B cell (primary cell): Measurements from ENCODE around the gene CCDC85B. TPM values are rescaled to one million over a fixed set of nuclear protein-coding genes. Genes with fewer than 3 reads are reported as not detected.
A peak's percentile ranks its signal among the peaks of the same experiment; 100 is the strongest.
"Not testable (repeated sequence)": the region's sequence is repeated elsewhere in the genome, so short reads cannot be mapped to it uniquely, and the experiment has no call there.

Experiments
- ATAC-seq: fragments of 200-7000 bp; cut with Tn5 transposase; one replicate; pipeline ENCODE4 v1.10.0; 2021; ENCODE audit warnings: low read depth, mild to moderate bottlenecking, moderate number of reproducible peaks, moderate library complexity
- CTCF ChIA-PET: fragments of 350-600 bp; sonication (Branson Sonifier 250); formaldehyde crosslinking; loops from one replicate; lab custom pipeline; 2021; ENCODE audit warnings: antibody characterized with exemption, inconsistent platforms; lab: Charles Lee
- POLR2A ChIA-PET: fragments of 350-600 bp; sonication (Branson Sonifier 250); formaldehyde crosslinking; loops from one replicate; lab custom pipeline; 2021; ENCODE audit warnings: antibody characterized with exemption; lab: Charles Lee
- DNase-seq: peaks from one replicate; pipeline ENCODE4 v3.0.0; 2013
- H2AFZ ChIP-seq: 2 replicates; pipeline ENCODE4 v1.6.1; 2012; ENCODE audit warnings: mild to moderate bottlenecking, low read depth, low read length; ENCODE audit not compliant: insufficient read depth, poor library complexity, severe bottlenecking
- H3K27ac ChIP-seq, 2 donors: 1 replicate in 1 of 2; 2 replicates in 1 of 2; pipeline ENCODE4 v1.5.1; 2012 to 2013; ENCODE audit warnings: low read length in 2 of 2, mild to moderate bottlenecking in 2 of 2, moderate library complexity in 1 of 2
- H3K27me3 ChIP-seq, 4 experiments: fragments of 200-600 bp in 1 of 4; sonication (generic) in 1 of 4; replicated peaks in 1 of 4; 1 replicate in 2 of 4; 2 replicates in 2 of 4; pipeline versions ENCODE4 v1.6.1 to v1.7.0; 2013 to 2016; ENCODE audit warnings: low read length in 3 of 4, mild to moderate bottlenecking in 2 of 4, mixed read lengths in 1 of 4, moderate library complexity in 1 of 4; ENCODE audit not compliant: insufficient read depth in 4 of 4, control insufficient read depth in 3 of 4; ENCODE audit errors: control extremely low read depth in 1 of 4
- H3K36me3 ChIP-seq, 2 experiments: replicated peaks in 1 of 2; 1 replicate in 1 of 2; 2 replicates in 1 of 2; pipeline versions ENCODE4 v1.6.1 to v1.7.1; 2013; ENCODE audit warnings: low read length in 1 of 2; ENCODE audit not compliant: insufficient read depth in 2 of 2, control insufficient read depth in 1 of 2; ENCODE audit errors: control extremely low read depth in 1 of 2, extremely low read depth in 1 of 2
- H3K4me1 ChIP-seq, 2 donors: fragments of 200-600 bp in 1 of 2; sonication (generic) in 1 of 2; 1 replicate in 1 of 2; 2 replicates in 1 of 2; pipeline versions ENCODE4 v1.5.1 to v1.6.1; 2013 to 2017; ENCODE audit warnings: low read length in 2 of 2; ENCODE audit not compliant: control insufficient read depth in 2 of 2, insufficient read depth in 2 of 2
- H3K4me2 ChIP-seq: replicated peaks from 2 replicates; pipeline ENCODE3; 2012; ENCODE audit warnings: mild to moderate bottlenecking, low read depth, low read length; ENCODE audit not compliant: poor library complexity, severe bottlenecking
- H3K4me3 ChIP-seq, 5 experiments: fragments of 200-600 bp in 1 of 5; sonication (generic) in 1 of 5; 1 replicate in 3 of 5; 2 replicates in 2 of 5; pipeline versions ENCODE4 v1.5.1 to v1.7.0; 2011 to 2016; ENCODE audit warnings: low read length in 4 of 5, mild to moderate bottlenecking in 4 of 5, low read depth in 2 of 5, control low read depth in 1 of 5, moderate library complexity in 1 of 5; ENCODE audit not compliant: insufficient read depth in 1 of 5; ENCODE audit errors: control extremely low read depth in 1 of 5, extremely low read depth in 1 of 5
- H3K79me2 ChIP-seq: fragments of 200-600 bp; sonication (generic); one replicate; pipeline ENCODE4 v1.6.0; 2016; ENCODE audit warnings: low read length; ENCODE audit not compliant: control insufficient read depth, insufficient read depth
- H3K9ac ChIP-seq: fragments of 200-600 bp; sonication (generic); 2 replicates; pipeline ENCODE4 v1.6.1; 2017; ENCODE audit warnings: mild to moderate bottlenecking, low read length, moderate library complexity
- H3K9me3 ChIP-seq, 3 donors: one replicate each; pipeline versions ENCODE4 v1.6.1 to v1.7.1; 2013; ENCODE audit warnings: low read length in 2 of 3; ENCODE audit not compliant: control insufficient read depth in 2 of 3, insufficient read depth in 1 of 3; ENCODE audit errors: control extremely low read depth in 1 of 3
- H4K20me1 ChIP-seq: 2 replicates; pipeline ENCODE4 v1.6.0; 2012; ENCODE audit warnings: mild to moderate bottlenecking, low read length; ENCODE audit not compliant: insufficient read depth, control insufficient read depth, poor library complexity, severe bottlenecking
- H3K27ac Mint-ChIP-seq: one replicate; pipeline ENCODE4 v1.8.0; 2021; ENCODE audit warnings: mixed read lengths
- H3K27me3 Mint-ChIP-seq: one replicate; pipeline ENCODE4 v1.8.0; 2021; ENCODE audit warnings: mixed read lengths
- H3K4me1 Mint-ChIP-seq: one replicate; pipeline ENCODE4 v1.8.0; 2021; ENCODE audit warnings: mixed read lengths
- H3K4me3 Mint-ChIP-seq: one replicate; pipeline ENCODE4 v1.8.0; 2021; ENCODE audit warnings: mixed read lengths
- H3K9me3 Mint-ChIP-seq: one replicate; pipeline ENCODE4 v1.8.0; 2022; ENCODE audit warnings: mixed read lengths; ENCODE audit not compliant: insufficient read depth
- CTCF ChIP-seq: fragments of 200-600 bp; IDR thresholded peaks from one replicate; pipeline ENCODE4 v1.8.0; 2022; ENCODE audit warnings: antibody characterized with exemption, mild to moderate bottlenecking
- EZH2 ChIP-seq: IDR thresholded peaks from 2 replicates; pipeline ENCODE4 v1.6.1; 2012; ENCODE audit warnings: borderline replicate concordance, low read depth, mild to moderate bottlenecking, moderate library complexity, low read length; ENCODE audit not compliant: insufficient read depth, poor library complexity, severe bottlenecking
- WGBS: methylation state at CpG from one replicate; pipeline ENCODE4 v1.1.5; 2013; ENCODE audit warnings: missing lambda C conversion rate; ENCODE audit not compliant: insufficient coverage; 5-methylcytosine and 5-hydroxymethylcytosine counted together
- intact Hi-C: fragments of 100-400 bp; cut with micrococcal nuclease; formaldehyde crosslinking; loops from one replicate; pipeline ENCODE4 v1.10.0; 2022
- polyA plus RNA-seq: library from polyadenylated mRNA; depleted of rRNA; stranded (reverse); fragments of >200 nt; gene quantifications from 2 replicates; pipeline ENCODE4 v1.2.3, GENCODE V29; 2012
- total RNA-seq, 2 donors: library from RNA; stranded (reverse); fragments of 120-200 nt in 1 of 2; gene quantifications; 1 replicate in 1 of 2; 2 replicates in 1 of 2; pipeline versions ENCODE4 v1.2.3 to v1.2.4, GENCODE V29; 2013 to 2022

Gene CCDC85B
- total and polyA plus RNA-seq, 2 donors (not counting 1 experiment from before 2014, with no cell fraction given) = 18.2 to 39.5 TPM

- no peaks in the 10 kb centered on the region for H3K27me3 Mint-ChIP-seq
- Histone ChIP-seq H3K36me3 (no peaks in the 10 kb centered on the region), H3K27me3 (no peaks in the 10 kb centered on the region), H4K20me1 (peaks cover 21% of the 10 kb centered on the region), H3K9me3 (no peaks in the 10 kb centered on the region), H2AFZ (peak overlapping the region; percentile 86), H3K4me2 (peak overlapping the region; percentile 99), H3K9ac (peak overlapping the region; percentile 96), H3K27ac (peak overlapping the region; percentile 60 to 85), H3K79me2 (peaks cover 24% of the 10 kb centered on the region), H3K4me1 (peaks cover 52 to 62% of the 10 kb centered on the region in 2 donors), H3K4me3 (peak overlapping the region; percentile 18 to 88 (median 63))
- CTCF ChIA-PET = interaction anchor here (0.6 to 15.5 kb wide), 23 partner anchors 7 to 1558 kb away, joined by 3 to 244 read pairs (median 8); partner anchors contain the start of genes C11orf68, CFL1, FOSL1 and KAT5
- ATAC-seq = no peak
- H3K4me1 Mint-ChIP-seq = peaks cover 63% of the 10 kb centered on the region
- peak overlapping the region; percentile 98 for H3K4me3 Mint-ChIP-seq
- intact Hi-C loops = loop anchor here (2.0 kb wide), 2 partner anchors 37 to 179 kb away; partner anchors contain the start of gene KAT5
- under 1% methylated on average over 55 of the region's 57 CpGs for WGBS
- peak overlapping the region; percentile 98 for H3K27ac Mint-ChIP-seq
- DNase-seq = peak; percentile 42
- POLR2A ChIA-PET = interaction anchor here (0.5 to 6.2 kb wide), 14 partner anchors 9 to 433 kb away, joined by 3 to 65 read pairs (median 6); partner anchors contain the start of genes BANF1, C11orf68, CD248 and CFL1
- TF ChIP-seq CTCF = no peak
- no peak for TF ChIP-seq EZH2
- H3K9me3 Mint-ChIP-seq = no peaks in the 10 kb centered on the region
Observed at GRCh38 chr11:65891219-65892136, 1.0 kb downstream of the CCDC85B start.

GRCh38 chr11:65892137-65892540 lies 1.7 kb downstream of the CCDC85B start:
- H3K9me3 ChIP-seq, H3K27me3 ChIP-seq, H2AFZ ChIP-seq, H3K36me3 ChIP-seq, ATAC-seq, H3K27me3 Mint-ChIP-seq, H3K9me3 Mint-ChIP-seq, intact Hi-C loops: not testable (repeated sequence)
- Histone ChIP-seq H3K4me2 (peak overlapping the region; percentile 99), H3K9ac (peak overlapping the region; percentile 96), H3K4me1 (peaks cover 52 to 62% of the 10 kb centered on the region in 2 donors), H4K20me1 (peaks cover 21% of the 10 kb centered on the region), H3K4me3 (peak overlapping the region; percentile 6 to 88 (median 63)), H3K27ac (peak overlapping the region; percentile 4 to 85), H3K79me2 (peaks cover 24% of the 10 kb centered on the region)
- peak overlapping the region; percentile 98 for H3K4me3 Mint-ChIP-seq
- WGBS = 62% methylated on average over 5 of the region's 5 CpGs
- ChIA-PET CTCF (interaction anchor here (0.8 to 15.5 kb wide), 6 partner anchors 8 to 180 kb away, joined by 4 to 244 read pairs (median 36); partner anchors contain the start of genes CFL1, FOSL1, KAT5 and MUS81), POLR2A (interaction anchor here (1.0 to 6.2 kb wide), 4 partner anchors 26 to 110 kb away, joined by 4 to 65 read pairs (median 7); partner anchors contain the start of genes BANF1, C11orf68, CFL1 and MUS81)
- peak; percentile 25 for DNase-seq
- peaks cover 57% of the 10 kb centered on the region for H3K4me1 Mint-ChIP-seq
- peak overlapping the region; percentile 98 for H3K27ac Mint-ChIP-seq
